ENCODE data around the gene P2RY14. TPM values are rescaled to one million over a fixed set of nuclear protein-coding genes. Genes with fewer than 3 reads are reported as not detected.

Gene P2RY14
- total RNA-seq, 1 donor from 2014 or later = not detected

- Mint-ChIP-seq H3K27me3 (ENCODE audit: unreplicated experiment) (no peaks in the 10 kb centered on the region), H3K4me3 (ENCODE audit: unreplicated experiment) (no peak overlapping the region), H3K9me3 (ENCODE audit: unreplicated experiment) (no peaks in the 10 kb centered on the region), H3K27ac (ENCODE audit: unreplicated experiment) (no peak overlapping the region), H3K4me1 (ENCODE audit: unreplicated experiment) (no peaks in the 10 kb centered on the region), H3K36me3 (ENCODE audit: unreplicated experiment) (no peaks in the 10 kb centered on the region)
- DNase-seq (ENCODE audit: extremely low spot score, unreplicated experiment) = no peak
- TF ChIP-seq, protein P1, sequence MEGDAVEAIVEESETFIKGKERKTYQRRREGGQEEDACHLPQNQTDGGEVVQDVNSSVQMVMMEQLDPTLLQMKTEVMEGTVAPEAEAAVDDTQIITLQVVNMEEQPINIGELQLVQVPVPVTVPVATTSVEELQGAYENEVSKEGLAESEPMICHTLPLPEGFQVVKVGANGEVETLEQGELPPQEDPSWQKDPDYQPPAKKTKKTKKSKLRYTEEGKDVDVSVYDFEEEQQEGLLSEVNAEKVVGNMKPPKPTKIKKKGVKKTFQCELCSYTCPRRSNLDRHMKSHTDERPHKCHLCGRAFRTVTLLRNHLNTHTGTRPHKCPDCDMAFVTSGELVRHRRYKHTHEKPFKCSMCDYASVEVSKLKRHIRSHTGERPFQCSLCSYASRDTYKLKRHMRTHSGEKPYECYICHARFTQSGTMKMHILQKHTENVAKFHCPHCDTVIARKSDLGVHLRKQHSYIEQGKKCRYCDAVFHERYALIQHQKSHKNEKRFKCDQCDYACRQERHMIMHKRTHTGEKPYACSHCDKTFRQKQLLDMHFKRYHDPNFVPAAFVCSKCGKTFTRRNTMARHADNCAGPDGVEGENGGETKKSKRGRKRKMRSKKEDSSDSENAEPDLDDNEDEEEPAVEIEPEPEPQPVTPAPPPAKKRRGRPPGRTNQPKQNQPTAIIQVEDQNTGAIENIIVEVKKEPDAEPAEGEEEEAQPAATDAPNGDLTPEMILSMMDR (IDR thresholded peaks at IDR 0.05) = no peak
Measured at GRCh38 chr3:151297429-151297828, 19.1 kb upstream of the P2RY14 start.

GRCh38 chr3:151296226-151296625 lies 17.9 kb upstream of the P2RY14 start:
- H3K27me3 Mint-ChIP-seq (ENCODE audit: unreplicated experiment) = no peaks in the 10 kb centered on the region
- H3K4me3 Mint-ChIP-seq (ENCODE audit: unreplicated experiment) = no peak overlapping the region
- DNase-seq (ENCODE audit: extremely low spot score, unreplicated experiment) = no peak
- no peaks in the 10 kb centered on the region for H3K36me3 Mint-ChIP-seq (ENCODE audit: unreplicated experiment)
- H3K27ac Mint-ChIP-seq (ENCODE audit: unreplicated experiment) = no peak overlapping the region
- no peaks in the 10 kb centered on the region for H3K9me3 Mint-ChIP-seq (ENCODE audit: unreplicated experiment)
- TF ChIP-seq, protein P1 (IDR thresholded peaks at IDR 0.05) = no peak
- no peaks in the 10 kb centered on the region for H3K4me1 Mint-ChIP-seq (ENCODE audit: unreplicated experiment)

DNA sequence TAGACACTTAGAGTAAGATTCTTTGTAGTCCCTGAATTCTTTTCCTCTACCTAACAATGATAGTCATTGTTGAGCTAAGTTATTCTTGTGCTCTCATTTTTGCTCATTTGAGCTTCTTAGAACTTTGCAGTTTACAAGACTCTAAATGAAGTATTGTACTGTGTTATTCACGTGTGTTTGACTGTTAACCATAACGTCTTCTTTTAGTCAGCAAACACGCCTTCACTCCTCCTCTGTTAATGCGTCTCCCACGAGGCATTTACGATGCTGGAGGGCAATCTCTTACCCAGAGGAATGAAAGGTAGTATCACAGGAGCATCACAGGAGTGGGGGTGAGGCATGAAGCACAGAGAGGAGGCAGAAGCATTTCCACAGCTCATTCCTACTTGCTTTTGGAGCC lies 14.8 kb upstream of the P2RY14 start:
- no peaks in the 10 kb centered on the region for H3K4me1 Mint-ChIP-seq (ENCODE audit: unreplicated experiment)
- H3K9me3 Mint-ChIP-seq (ENCODE audit: unreplicated experiment) = no peaks in the 10 kb centered on the region
- no peaks in the 10 kb centered on the region for H3K36me3 Mint-ChIP-seq (ENCODE audit: unreplicated experiment)
- H3K4me3 Mint-ChIP-seq (ENCODE audit: unreplicated experiment) = no peak overlapping the region
- TF ChIP-seq, protein P1 (IDR thresholded peaks at IDR 0.05) = no peak
- H3K27ac Mint-ChIP-seq (ENCODE audit: unreplicated experiment) = no peak overlapping the region
- H3K27me3 Mint-ChIP-seq (ENCODE audit: unreplicated experiment) = no peaks in the 10 kb centered on the region
- DNase-seq (ENCODE audit: extremely low spot score, unreplicated experiment) = no peak

- no peaks in the 10 kb centered on the region for H3K9me3 Mint-ChIP-seq (ENCODE audit: unreplicated experiment)
- H3K4me1 Mint-ChIP-seq (ENCODE audit: unreplicated experiment) = no peaks in the 10 kb centered on the region
- no peaks in the 10 kb centered on the region for H3K36me3 Mint-ChIP-seq (ENCODE audit: unreplicated experiment)
- H3K27me3 Mint-ChIP-seq (ENCODE audit: unreplicated experiment) = no peaks in the 10 kb centered on the region
- no peak overlapping the region for H3K27ac Mint-ChIP-seq (ENCODE audit: unreplicated experiment)
- H3K4me3 Mint-ChIP-seq (ENCODE audit: unreplicated experiment) = no peak overlapping the region
- DNase-seq (ENCODE audit: extremely low spot score, unreplicated experiment) = no peak
- TF ChIP-seq, protein P1 (IDR thresholded peaks at IDR 0.05) = peak; percentile 72
Measured at GRCh38 chr3:151290673-151291072, 12.3 kb upstream of the P2RY14 start.

DNA sequence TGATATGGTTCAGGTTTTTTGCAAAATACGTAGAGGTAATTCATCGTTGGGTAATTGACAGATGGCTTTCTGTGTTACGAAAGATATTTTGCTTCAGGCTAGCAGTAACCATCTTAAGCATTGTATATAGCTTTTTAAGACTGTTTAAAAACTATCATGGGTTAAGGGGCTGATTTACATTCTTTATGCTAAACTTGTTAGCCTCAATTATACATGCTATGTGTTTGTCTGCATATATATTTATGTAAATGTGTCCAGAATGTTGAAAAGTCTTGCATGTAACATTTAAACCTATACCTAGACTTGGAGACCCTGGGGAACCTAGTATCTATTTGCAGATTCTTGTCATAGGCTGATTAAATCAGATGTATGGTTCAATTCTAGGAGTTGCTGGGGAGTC lies 11.1 kb upstream of the P2RY14 start:
- TF ChIP-seq, protein P1 (IDR thresholded peaks at IDR 0.05) = no peak
- H3K9me3 Mint-ChIP-seq (ENCODE audit: unreplicated experiment) = no peaks in the 10 kb centered on the region
- H3K4me1 Mint-ChIP-seq (ENCODE audit: unreplicated experiment) = no peaks in the 10 kb centered on the region
- DNase-seq (ENCODE audit: extremely low spot score, unreplicated experiment) = no peak
- no peak overlapping the region for H3K27ac Mint-ChIP-seq (ENCODE audit: unreplicated experiment)
- H3K27me3 Mint-ChIP-seq (ENCODE audit: unreplicated experiment) = no peaks in the 10 kb centered on the region
- no peaks in the 10 kb centered on the region for H3K36me3 Mint-ChIP-seq (ENCODE audit: unreplicated experiment)
- H3K4me3 Mint-ChIP-seq (ENCODE audit: unreplicated experiment) = no peak overlapping the region

Measured in osteocyte (in vitro differentiated cells).